GM23338 (cell line): ENCODE measurements around the gene IL24. TPM values are rescaled to one million over a fixed set of nuclear protein-coding genes. Genes with fewer than 3 reads are reported as not detected.
A peak's percentile ranks its signal among the peaks of the same experiment; 100 is the strongest.

Source experiments
- ATAC-seq: fragments of 200-7000 bp; cut with Tn5 transposase; 3 replicates; pipeline ENCODE4 v1.9.1; 2020
- DNase-seq: peaks from one replicate; pipeline ENCODE4 v3.0.0-alpha.2; 2015; ENCODE audit warnings: low spot score
- H2AFZ ChIP-seq: fragments of 200-600 bp; sonication (generic); 2 replicates; pipeline ENCODE4 v1.8.0; 2016; ENCODE audit warnings: antibody characterized with exemption, mild to moderate bottlenecking, moderate library complexity
- H3F3A ChIP-seq: fragments of 200-600 bp; sonication (generic); replicated peaks from 2 replicates; pipeline ENCODE4 v1.8.0; 2017; ENCODE audit warnings: antibody characterized with exemption, mixed run types, low read depth
- H3K27ac ChIP-seq: fragments of 200-600 bp; sonication (generic); 2 replicates; pipeline ENCODE4 v1.6.1; 2016; ENCODE audit warnings: low read depth
- H3K27me3 ChIP-seq: fragments of 200-600 bp; sonication (generic); 2 replicates; pipeline ENCODE4 v1.8.0; 2016; ENCODE audit warnings: mild to moderate bottlenecking, mixed run types, moderate library complexity; ENCODE audit not compliant: insufficient read depth
- H3K36me3 ChIP-seq: fragments of 200-600 bp; sonication (generic); 2 replicates; pipeline ENCODE4 v1.8.0; 2016; ENCODE audit warnings: mild to moderate bottlenecking; ENCODE audit not compliant: insufficient read depth
- H3K4me1 ChIP-seq: fragments of 200-600 bp; sonication (generic); 2 replicates; pipeline ENCODE4 v1.8.0; 2016; ENCODE audit warnings: mild to moderate bottlenecking, moderate library complexity; ENCODE audit not compliant: insufficient read depth
- H3K4me2 ChIP-seq: fragments of 200-600 bp; sonication (generic); 2 replicates; pipeline ENCODE4 v1.7.1; 2017; ENCODE audit warnings: mixed run types
- H3K4me3 ChIP-seq: fragments of 200-600 bp; sonication (generic); 2 replicates; pipeline ENCODE4 v1.6.1; 2016; ENCODE audit warnings: mixed run types
- H3K79me2 ChIP-seq: fragments of 200-600 bp; sonication (generic); replicated peaks from 2 replicates; pipeline ENCODE4 v1.8.0; 2017; ENCODE audit warnings: mild to moderate bottlenecking; ENCODE audit not compliant: insufficient read depth
- H3K9me2 ChIP-seq: fragments of 200-600 bp; sonication (generic); 2 replicates; pipeline ENCODE4 v1.8.0; 2017; ENCODE audit not compliant: insufficient read depth
- H4K20me1 ChIP-seq: fragments of 200-600 bp; sonication (generic); replicated peaks from 2 replicates; pipeline ENCODE4 v1.8.0; 2017; ENCODE audit warnings: mild to moderate bottlenecking; ENCODE audit not compliant: insufficient read depth
- H3K27ac Mint-ChIP-seq: 2 replicates; pipeline ENCODE4 v1.8.0; 2020; ENCODE audit warnings: inconsistent platforms, mild to moderate bottlenecking, moderate library complexity, mixed read lengths
- H3K27me3 Mint-ChIP-seq: 3 replicates; pipeline ENCODE4 v1.8.0; 2022; ENCODE audit warnings: low read depth, mild to moderate bottlenecking, moderate library complexity, mixed read lengths, inconsistent platforms; ENCODE audit not compliant: insufficient read depth, poor library complexity
- H3K36me3 Mint-ChIP-seq: 3 replicates; pipeline ENCODE4 v1.8.0; 2021; ENCODE audit warnings: low read depth, mild to moderate bottlenecking, inconsistent platforms, moderate library complexity, mixed read lengths
- H3K4me1 Mint-ChIP-seq: 3 replicates; pipeline ENCODE4 v1.8.0; 2020; ENCODE audit warnings: mild to moderate bottlenecking, inconsistent platforms, mixed read lengths
- H3K4me3 Mint-ChIP-seq: 3 replicates; pipeline ENCODE4 v1.8.0; 2021; ENCODE audit warnings: moderate library complexity, mild to moderate bottlenecking, inconsistent platforms, mixed read lengths
- H3K9me3 Mint-ChIP-seq: 3 replicates; pipeline ENCODE4 v1.8.0; 2020; ENCODE audit warnings: moderate library complexity, mild to moderate bottlenecking, inconsistent platforms, mixed read lengths
- CREB1 ChIP-seq: fragments of 250-450 bp; sonication (Bioruptor Pico); IDR thresholded peaks from 2 replicates; pipeline ENCODE4 v1.5.0; 2020; ENCODE audit warnings: low read depth, mild to moderate bottlenecking, moderate library complexity
- CTCF ChIP-seq, 2 experiments: fragments of 200-600 bp in 1 of 2; sonication (generic) in 1 of 2; conservative IDR thresholded peaks; 2 replicates each; pipeline versions ENCODE4 v1.5.1 to v1.6.1; 2016 to 2017; ENCODE audit warnings: antibody characterized with exemption in 2 of 2, low read depth in 2 of 2, mild to moderate bottlenecking in 2 of 2, moderate library complexity in 1 of 2
- ETS1 ChIP-seq: IDR thresholded peaks from 2 replicates; pipeline ENCODE4 v1.6.1; 2016; ENCODE audit warnings: antibody characterized with exemption
- EZH2 ChIP-seq: fragments of 200-600 bp; sonication (generic); IDR thresholded peaks from one replicate; pipeline ENCODE4 v1.8.0; 2017; ENCODE audit warnings: antibody characterized with exemption, mild to moderate bottlenecking, low read depth; ENCODE audit not compliant: unreplicated experiment
- EZH2phosphoT487 ChIP-seq: fragments of 200-600 bp; sonication (generic); IDR thresholded peaks from one replicate; pipeline ENCODE4 v1.8.1; 2018; ENCODE audit warnings: antibody characterized with exemption; ENCODE audit not compliant: unreplicated experiment
- JUNB ChIP-seq: IDR thresholded peaks from one replicate; pipeline ENCODE4 v1.6.1; 2016; ENCODE audit warnings: antibody characterized with exemption; ENCODE audit not compliant: unreplicated experiment
- NANOG ChIP-seq: IDR thresholded peaks from 2 replicates; pipeline ENCODE4 v1.6.1; 2016; ENCODE audit warnings: antibody characterized with exemption, borderline replicate concordance
- ZNF331 ChIP-seq: fragments of 250-450 bp; sonication (Bioruptor Pico); IDR thresholded peaks from 2 replicates; pipeline ENCODE4 v1.5.0; 2020; ENCODE audit warnings: low read depth, mild to moderate bottlenecking, moderate library complexity
- ZNF462 ChIP-seq: fragments of 250-450 bp; sonication (Bioruptor Pico); IDR thresholded peaks from 2 replicates; pipeline ENCODE4 v1.5.0; 2020; ENCODE audit warnings: mild to moderate bottlenecking, moderate library complexity
- polyA plus RNA-seq: library from polyadenylated mRNA; unstranded; fragments of >200 nt; fragmentation: Nextera tagmentation; extraction: Ambion mirVana; gene quantifications from 2 replicates; pipeline ENCODE4 v1.2.1, GENCODE V29; 2016
- total RNA-seq: library from RNA; depleted of rRNA; stranded (reverse); fragments of >200 nt; shearing (Covaris generic); gene quantifications from 2 replicates; pipeline ENCODE4 v1.2.3, GENCODE V29; 2014

Gene IL24
- total and polyA plus RNA-seq, 2 experiments from 2014 or later: not detected

GRCh38 chr1:206932177-206932576, 34.9 kb downstream of the IL24 start (continued):
- TF ChIP-seq ETS1 (no peak), ZNF331 (CRISPR knock-in tag) (no peak), JUNB (no peak), EZH2 (no peak), NANOG (no peak)

- Histone ChIP-seq H3K27me3 (no peaks in the 10 kb centered on the region), H3K4me1 (no peaks in the 10 kb centered on the region), H2AFZ (no peak overlapping the region), H3K9me2 (no peaks in the 10 kb centered on the region), H3K36me3 (no peaks in the 10 kb centered on the region), H3K27ac (no peak overlapping the region), H3F3A (no peaks in the 10 kb centered on the region), H3K4me3 (no peak overlapping the region), H3K79me2 (no peaks in the 10 kb centered on the region), H3K4me2 (no peak overlapping the region), H4K20me1 (no peaks in the 10 kb centered on the region)
- Mint-ChIP-seq H3K4me1 (no peaks in the 10 kb centered on the region), H3K27me3 (peaks cover 2% of the 10 kb centered on the region), H3K9me3 (no peaks in the 10 kb centered on the region), H3K27ac (peak overlapping the region; percentile 52; the same call in 1 of the 2 replicates), H3K36me3 (no peaks in the 10 kb centered on the region), H3K4me3 (no peak overlapping the region)
- DNase-seq (peak; percentile 86), ATAC-seq (peak; percentile 81)
- TF ChIP-seq CTCF (conservative IDR thresholded peaks at IDR 0.05; ENCODE audit: low read depth in 2 of 2): peak; percentile 84 to 89
- no peak for TF ChIP-seq ZNF331 (CRISPR knock-in tag)
Measured at GRCh38 chr1:206933333-206933945, 36.2 kb downstream of the IL24 start.

- H3K27ac Mint-ChIP-seq: no peak overlapping the region
- H3K4me1 Mint-ChIP-seq: no peaks in the 10 kb centered on the region
- TF ChIP-seq EZH2: no peak
- TF ChIP-seq ZNF462 (CRISPR knock-in tag): 0 out of 2 replicates have a peak, but pooled peaks have one; percentile 36
- TF ChIP-seq EZH2phosphoT487: no peak
- TF ChIP-seq JUNB: no peak
- TF ChIP-seq CREB1: no peak
- TF ChIP-seq ZNF331 (CRISPR knock-in tag): no peak
Measured at GRCh38 chr1:206935491-206936067, 38.3 kb downstream of the IL24 start.

More at GRCh38 chr1:206935491-206936067, 38.3 kb downstream of the IL24 start:
- Histone ChIP-seq H3K27ac (no peak overlapping the region), H3K27me3 (no peaks in the 10 kb centered on the region), H3K4me3 (no peak overlapping the region), H3K36me3 (no peaks in the 10 kb centered on the region), H3K9me2 (no peaks in the 10 kb centered on the region), H4K20me1 (no peaks in the 10 kb centered on the region), H3K79me2 (no peaks in the 10 kb centered on the region), H3K4me1 (no peaks in the 10 kb centered on the region), H2AFZ (peak overlapping the region; percentile 95), H3K4me2 (no peak overlapping the region), H3F3A (no peaks in the 10 kb centered on the region)
- no peak overlapping the region for H3K4me3 Mint-ChIP-seq
- peaks cover 2% of the 10 kb centered on the region for H3K27me3 Mint-ChIP-seq
- H3K36me3 Mint-ChIP-seq: no peaks in the 10 kb centered on the region
- ATAC-seq (peak; percentile 94), DNase-seq (peak; percentile 90)
- no peaks in the 10 kb centered on the region for H3K9me3 Mint-ChIP-seq
